HEK293 (cell line): ENCODE data around the gene NCAPD3.

Experiments used
- CTCF ChIA-PET: fragments of 350-600 bp; formaldehyde crosslinking; extraction: SDS; loops from one replicate; lab custom pipeline; 2021; ENCODE audit warnings: antibody characterized with exemption; lab: Yijun Ruan, JAX
- POLR2A ChIA-PET: fragments of 300-600 bp; formaldehyde crosslinking; extraction: SDS; loops from one replicate; lab custom pipeline; 2020; ENCODE audit warnings: antibody characterized with exemption, inconsistent platforms; lab: Yijun Ruan, JAX
- H3K27ac ChIP-seq: fragments of 200-500 bp; sonication (Bioruptor generic); 2 replicates; pipeline ENCODE4 v1.5.1; 2014; ENCODE audit warnings: low read depth, low read length, control low read depth, inconsistent platforms; ENCODE audit errors: extremely low read depth
- H3K36me3 ChIP-seq, 2 experiments: fragments of 200-500 bp in 1 of 2; sonication (Bioruptor generic) in 1 of 2; 1 replicate in 1 of 2; 2 replicates in 1 of 2; pipeline ENCODE4 v1.5.1; 2014 to 2017; ENCODE audit warnings: inconsistent platforms in 2 of 2, low read length in 2 of 2; ENCODE audit not compliant: control insufficient read depth in 2 of 2, insufficient read depth in 1 of 2
- H3K4me1 ChIP-seq: fragments of 200-500 bp; sonication (Bioruptor generic); 2 replicates; pipeline ENCODE4 v1.5.1; 2014; ENCODE audit warnings: mild to moderate bottlenecking, low read length, inconsistent platforms; ENCODE audit not compliant: control insufficient read depth, insufficient read depth
- H3K4me3 ChIP-seq: 2 replicates; pipeline ENCODE4 v1.5.1; 2011; ENCODE audit warnings: low read depth, mild to moderate bottlenecking, control low read depth, low read length, moderate library complexity
- H3K9me3 ChIP-seq: fragments of 200-500 bp; sonication (Bioruptor generic); 2 replicates; pipeline ENCODE4 v1.5.1; 2014; ENCODE audit warnings: low read depth, low read length, inconsistent platforms; ENCODE audit not compliant: control insufficient read depth, insufficient read depth
- EGR2 ChIP-seq: fragments of 450-650 bp; formaldehyde crosslinking; IDR thresholded peaks from 2 replicates; pipeline ENCODE4 v1.5.1; 2016; ENCODE audit warnings: low read depth, missing biosample characterization, missing genetic modification characterization
- MYNN ChIP-seq: fragments of 450-650 bp; formaldehyde crosslinking; IDR thresholded peaks from 2 replicates; pipeline ENCODE4 v1.5.1; 2016; ENCODE audit warnings: missing biosample characterization, missing genetic modification characterization, borderline replicate concordance
- OSR2 ChIP-seq: fragments of 450-650 bp; formaldehyde crosslinking; IDR thresholded peaks from 2 replicates; pipeline ENCODE4 v1.5.1; 2016; ENCODE audit warnings: missing biosample characterization, missing genetic modification characterization
- SCRT2 ChIP-seq: fragments of 450-650 bp; formaldehyde crosslinking; IDR thresholded peaks from 2 replicates; pipeline ENCODE4 v1.5.1; 2016; ENCODE audit warnings: missing biosample characterization, missing genetic modification characterization
- ZFP37 ChIP-seq: fragments of 450-650 bp; formaldehyde crosslinking; IDR thresholded peaks from 2 replicates; pipeline ENCODE4 v1.5.1; 2016; ENCODE audit warnings: missing biosample characterization, missing genetic modification characterization
- ZFP41 ChIP-seq: fragments of 450-650 bp; formaldehyde crosslinking; IDR thresholded peaks from 2 replicates; pipeline ENCODE4 v1.5.1; 2016; ENCODE audit warnings: missing biosample characterization, missing genetic modification characterization, borderline replicate concordance
- ZNF133 ChIP-seq: fragments of 450-650 bp; formaldehyde crosslinking; IDR thresholded peaks from 2 replicates; pipeline ENCODE4 v1.5.1; 2016; ENCODE audit warnings: missing biosample characterization, missing genetic modification characterization
- ZNF184 ChIP-seq: fragments of 450-650 bp; IDR thresholded peaks from 2 replicates; pipeline ENCODE4 v1.5.1; 2018; ENCODE audit warnings: missing biosample characterization, mild to moderate bottlenecking, missing genetic modification characterization
- ZNF19 ChIP-seq: fragments of 450-650 bp; formaldehyde crosslinking; IDR thresholded peaks from 2 replicates; pipeline ENCODE4; 2016; ENCODE audit warnings: missing biosample characterization, missing genetic modification characterization, low read depth
- ZNF24 ChIP-seq: fragments of 450-650 bp; formaldehyde crosslinking; IDR thresholded peaks from 2 replicates; pipeline ENCODE4 v1.5.1; 2016; ENCODE audit warnings: missing biosample characterization, missing genetic modification characterization
- ZNF248 ChIP-seq: fragments of 450-650 bp; formaldehyde crosslinking; IDR thresholded peaks from 2 replicates; pipeline ENCODE4 v1.5.1; 2017; ENCODE audit warnings: missing biosample characterization, missing genetic modification characterization
- ZNF354C ChIP-seq: fragments of 450-650 bp; formaldehyde crosslinking; IDR thresholded peaks from 2 replicates; pipeline ENCODE4 v1.5.1; 2016; ENCODE audit warnings: missing biosample characterization, missing genetic modification characterization, low read depth, borderline replicate concordance
- ZNF416 ChIP-seq: fragments of 450-650 bp; formaldehyde crosslinking; IDR thresholded peaks from 2 replicates; pipeline ENCODE4 v1.5.1; 2016; ENCODE audit warnings: missing biosample characterization, missing genetic modification characterization
- ZNF501 ChIP-seq: fragments of 450-650 bp; formaldehyde crosslinking; IDR thresholded peaks from 2 replicates; pipeline ENCODE4 v1.5.1; 2016; ENCODE audit warnings: missing biosample characterization, missing genetic modification characterization
- ZNF560 ChIP-seq: fragments of 450-650 bp; formaldehyde crosslinking; IDR thresholded peaks from 2 replicates; pipeline ENCODE4 v1.5.1; 2017; ENCODE audit warnings: missing biosample characterization, missing genetic modification characterization, borderline replicate concordance
- ZNF664 ChIP-seq: fragments of 450-650 bp; formaldehyde crosslinking; IDR thresholded peaks from 2 replicates; pipeline ENCODE4 v1.5.1; 2016; ENCODE audit warnings: missing biosample characterization, missing genetic modification characterization
- ZNF707 ChIP-seq: fragments of 450-650 bp; formaldehyde crosslinking; IDR thresholded peaks from 2 replicates; pipeline ENCODE4 v1.5.1; 2016; ENCODE audit warnings: missing biosample characterization, missing genetic modification characterization
- ZNF747 ChIP-seq: fragments of 450-650 bp; formaldehyde crosslinking; IDR thresholded peaks from 2 replicates; pipeline ENCODE4 v1.5.1; 2016; ENCODE audit warnings: missing biosample characterization, missing genetic modification characterization
- ZNF777 ChIP-seq: fragments of 450-650 bp; formaldehyde crosslinking; IDR thresholded peaks from 2 replicates; pipeline ENCODE4 v1.5.1; 2017; ENCODE audit warnings: missing biosample characterization, missing genetic modification characterization, borderline replicate concordance
- ZNF837 ChIP-seq: fragments of 450-650 bp; formaldehyde crosslinking; IDR thresholded peaks from 2 replicates; pipeline ENCODE4 v1.5.1; 2016; ENCODE audit warnings: missing biosample characterization, missing genetic modification characterization
- ZSCAN16 ChIP-seq: fragments of 450-650 bp; formaldehyde crosslinking; IDR thresholded peaks from 2 replicates; pipeline ENCODE4 v1.5.1; 2016; ENCODE audit warnings: missing biosample characterization, missing genetic modification characterization
- ZXDB ChIP-seq: fragments of 450-650 bp; formaldehyde crosslinking; IDR thresholded peaks from 2 replicates; pipeline ENCODE4 v1.5.1; 2016; ENCODE audit warnings: missing biosample characterization, missing genetic modification characterization
- TF ChIP-seq, protein P1 (sequence below): fragments of 450-650 bp; formaldehyde crosslinking; IDR thresholded peaks from 2 replicates; pipeline ENCODE4 v1.5.1; 2016; ENCODE audit warnings: missing biosample characterization, missing genetic modification characterization
- TF ChIP-seq, protein P2 (sequence below): fragments of 450-650 bp; formaldehyde crosslinking; IDR thresholded peaks from 2 replicates; pipeline ENCODE4 v1.5.1; 2016; ENCODE audit warnings: missing biosample characterization, missing genetic modification characterization
- TF ChIP-seq, protein P3 (sequence below): sonication (generic); formaldehyde crosslinking; IDR thresholded peaks from 2 replicates; pipeline ENCODE4 v1.8.1; 2022; ENCODE audit warnings: mild to moderate bottlenecking, moderate library complexity, missing genetic modification reagents
- TF ChIP-seq, protein P4 (sequence below): fragments of 450-650 bp; formaldehyde crosslinking; IDR thresholded peaks from 2 replicates; pipeline ENCODE4 v1.5.1; 2016; ENCODE audit warnings: missing biosample characterization, missing genetic modification characterization

NCAPD3 gene

DNA sequence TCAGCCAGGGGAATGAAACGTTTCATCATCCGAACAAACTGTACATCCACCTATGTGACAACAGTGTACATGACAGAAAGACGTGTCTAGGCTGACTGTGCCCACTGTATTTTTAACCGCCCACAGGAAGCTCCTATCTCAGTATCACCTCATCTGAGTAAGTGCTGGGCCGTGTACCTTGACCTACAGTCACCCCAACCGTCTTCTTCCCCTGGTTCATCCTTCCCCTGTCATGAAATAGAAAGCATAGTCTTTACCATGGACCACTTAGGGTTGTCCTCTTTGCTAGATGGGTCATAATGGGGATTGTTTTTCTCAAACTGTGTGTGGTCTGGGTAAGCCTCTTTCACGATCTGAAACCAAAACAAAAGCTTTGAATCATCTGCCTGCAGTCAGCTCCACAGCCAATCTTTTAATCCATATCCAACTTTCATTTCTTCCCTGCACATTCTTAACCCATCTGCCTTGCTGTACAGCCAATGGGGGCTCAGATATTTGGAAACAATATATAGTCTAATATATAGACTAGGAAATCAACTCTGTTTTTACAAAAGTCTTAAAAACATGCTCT is 25.2 kb upstream of the NCAPD3 start:
- CTCF ChIA-PET = interaction anchor here (0.7 to 1.5 kb wide), 3 partner anchors 13 to 26 kb away, joined by 3 to 7 read pairs (median 3); no protein-coding TSS in a partner anchor
- no peak overlapping the region for H3K4me3 ChIP-seq
- no peaks in the 10 kb centered on the region for H3K4me1 ChIP-seq
- no peak overlapping the region for H3K27ac ChIP-seq
- H3K36me3 ChIP-seq = peaks cover 0 to 71% of the 10 kb centered on the region in 2 experiments; a peak in 1 of 3 replicates
- POLR2A ChIA-PET = interaction anchor here (1.4 to 1.7 kb wide), 2 partner anchors 25 to 27 kb away, joined by 3 to 7 read pairs; partner anchors contain the start of genes GLB1L3, NCAPD3 and VPS26B
- TF ChIP-seq ZNF24 (tag by site-specific recombination) (no peak), ZNF501 (tag by site-specific recombination) (no peak), ZNF747 (tag by site-specific recombination) (no peak), ZNF664 (tag by site-specific recombination) (no peak), ZFP37 (tag by site-specific recombination) (no peak), SCRT2 (no peak), ZNF560 (no peak), ZNF19 (no peak), ZNF837 (tag by site-specific recombination) (no peak), ZFP41 (no peak), ZNF248 (no peak), ZXDB (tag by site-specific recombination) (no peak), MYNN (tag by site-specific recombination) (no peak)
- TF ChIP-seq, protein P1, sequence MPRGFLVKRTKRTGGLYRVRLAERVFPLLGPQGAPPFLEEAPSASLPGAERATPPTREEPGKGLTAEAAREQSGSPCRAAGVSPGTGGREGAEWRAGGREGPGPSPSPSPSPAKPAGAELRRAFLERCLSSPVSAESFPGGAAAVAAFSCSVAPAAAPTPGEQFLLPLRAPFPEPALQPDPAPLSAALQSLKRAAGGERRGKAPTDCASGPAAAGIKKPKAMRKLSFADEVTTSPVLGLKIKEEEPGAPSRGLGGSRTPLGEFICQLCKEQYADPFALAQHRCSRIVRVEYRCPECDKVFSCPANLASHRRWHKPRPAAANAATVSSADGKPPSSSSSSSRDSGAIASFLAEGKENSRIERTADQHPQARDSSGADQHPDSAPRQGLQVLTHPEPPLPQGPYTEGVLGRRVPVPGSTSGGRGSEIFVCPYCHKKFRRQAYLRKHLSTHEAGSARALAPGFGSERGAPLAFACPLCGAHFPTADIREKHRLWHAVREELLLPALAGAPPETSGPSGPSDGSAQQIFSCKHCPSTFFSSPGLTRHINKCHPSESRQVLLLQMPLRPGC = no peak
- TF ChIP-seq, protein P2, sequence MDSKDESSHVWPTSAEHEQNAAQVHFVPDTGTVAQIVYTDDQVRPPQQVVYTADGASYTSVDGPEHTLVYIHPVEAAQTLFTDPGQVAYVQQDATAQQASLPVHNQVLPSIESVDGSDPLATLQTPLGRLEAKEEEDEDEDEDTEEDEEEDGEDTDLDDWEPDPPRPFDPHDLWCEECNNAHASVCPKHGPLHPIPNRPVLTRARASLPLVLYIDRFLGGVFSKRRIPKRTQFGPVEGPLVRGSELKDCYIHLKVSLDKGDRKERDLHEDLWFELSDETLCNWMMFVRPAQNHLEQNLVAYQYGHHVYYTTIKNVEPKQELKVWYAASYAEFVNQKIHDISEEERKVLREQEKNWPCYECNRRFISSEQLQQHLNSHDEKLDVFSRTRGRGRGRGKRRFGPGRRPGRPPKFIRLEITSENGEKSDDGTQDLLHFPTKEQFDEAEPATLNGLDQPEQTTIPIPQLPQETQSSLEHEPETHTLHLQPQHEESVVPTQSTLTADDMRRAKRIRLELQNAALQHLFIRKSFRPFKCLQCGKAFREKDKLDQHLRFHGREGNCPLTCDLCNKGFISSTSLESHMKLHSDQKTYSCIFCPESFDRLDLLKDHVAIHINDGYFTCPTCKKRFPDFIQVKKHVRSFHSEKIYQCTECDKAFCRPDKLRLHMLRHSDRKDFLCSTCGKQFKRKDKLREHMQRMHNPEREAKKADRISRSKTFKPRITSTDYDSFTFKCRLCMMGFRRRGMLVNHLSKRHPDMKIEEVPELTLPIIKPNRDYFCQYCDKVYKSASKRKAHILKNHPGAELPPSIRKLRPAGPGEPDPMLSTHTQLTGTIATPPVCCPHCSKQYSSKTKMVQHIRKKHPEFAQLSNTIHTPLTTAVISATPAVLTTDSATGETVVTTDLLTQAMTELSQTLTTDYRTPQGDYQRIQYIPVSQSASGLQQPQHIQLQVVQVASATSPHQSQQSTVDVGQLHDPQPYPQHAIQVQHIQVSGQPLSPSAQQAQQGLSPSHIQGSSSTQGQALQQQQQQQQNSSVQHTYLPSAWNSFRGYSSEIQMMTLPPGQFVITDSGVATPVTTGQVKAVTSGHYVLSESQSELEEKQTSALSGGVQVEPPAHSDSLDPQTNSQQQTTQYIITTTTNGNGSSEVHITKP (tag by site-specific recombination) = no peak
- TF ChIP-seq, all 188 proteins: peak for 0
- no peaks in the 10 kb centered on the region for H3K9me3 ChIP-seq

DNA sequence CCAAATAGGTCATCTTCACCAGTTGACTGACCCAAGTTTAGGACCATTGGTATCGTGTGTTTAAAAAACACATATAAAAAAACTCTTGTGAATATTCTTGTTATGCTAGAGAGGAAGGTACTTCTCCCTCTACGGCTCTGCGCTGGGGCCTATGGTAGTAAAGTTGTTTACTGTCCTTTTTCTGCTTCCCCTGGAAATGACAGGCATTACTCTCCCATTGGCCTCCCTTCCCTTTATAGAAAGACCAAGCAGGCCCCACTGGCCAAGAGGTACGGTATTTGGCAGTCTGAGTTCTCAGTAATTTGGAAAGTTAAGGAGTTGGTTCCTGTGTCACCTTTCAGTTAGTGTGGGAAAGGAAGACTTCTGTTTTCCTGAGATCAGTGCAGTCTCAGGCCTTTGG is 22.9 kb upstream of the NCAPD3 start:
- ChIA-PET CTCF (no interaction called here), POLR2A (no interaction called here)
- Histone ChIP-seq H3K27ac (no peak overlapping the region), H3K9me3 (no peaks in the 10 kb centered on the region), H3K4me1 (no peaks in the 10 kb centered on the region), H3K36me3 (peaks cover 0 to 94% of the 10 kb centered on the region in 2 experiments; a peak in 1 of 3 replicates), H3K4me3 (no peak overlapping the region)
- TF ChIP-seq EGR2 (tag by site-specific recombination) (no peak), ZSCAN16 (tag by site-specific recombination) (no peak), ZNF133 (tag by site-specific recombination) (no peak), ZNF184 (tag by site-specific recombination) (no peak), ZNF707 (tag by site-specific recombination) (no peak), ZNF354C (tag by site-specific recombination) (no peak), OSR2 (tag by site-specific recombination) (no peak), ZNF416 (no peak), ZNF777 (tag by site-specific recombination) (no peak)
- TF ChIP-seq, protein P3, sequence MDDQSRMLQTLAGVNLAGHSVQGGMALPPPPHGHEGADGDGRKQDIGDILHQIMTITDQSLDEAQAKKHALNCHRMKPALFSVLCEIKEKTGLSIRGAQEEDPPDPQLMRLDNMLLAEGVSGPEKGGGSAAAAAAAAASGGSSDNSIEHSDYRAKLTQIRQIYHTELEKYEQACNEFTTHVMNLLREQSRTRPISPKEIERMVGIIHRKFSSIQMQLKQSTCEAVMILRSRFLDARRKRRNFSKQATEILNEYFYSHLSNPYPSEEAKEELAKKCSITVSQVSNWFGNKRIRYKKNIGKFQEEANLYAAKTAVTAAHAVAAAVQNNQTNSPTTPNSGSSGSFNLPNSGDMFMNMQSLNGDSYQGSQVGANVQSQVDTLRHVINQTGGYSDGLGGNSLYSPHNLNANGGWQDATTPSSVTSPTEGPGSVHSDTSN (CRISPR knock-in tag) = no peak
- TF ChIP-seq, protein P4, sequence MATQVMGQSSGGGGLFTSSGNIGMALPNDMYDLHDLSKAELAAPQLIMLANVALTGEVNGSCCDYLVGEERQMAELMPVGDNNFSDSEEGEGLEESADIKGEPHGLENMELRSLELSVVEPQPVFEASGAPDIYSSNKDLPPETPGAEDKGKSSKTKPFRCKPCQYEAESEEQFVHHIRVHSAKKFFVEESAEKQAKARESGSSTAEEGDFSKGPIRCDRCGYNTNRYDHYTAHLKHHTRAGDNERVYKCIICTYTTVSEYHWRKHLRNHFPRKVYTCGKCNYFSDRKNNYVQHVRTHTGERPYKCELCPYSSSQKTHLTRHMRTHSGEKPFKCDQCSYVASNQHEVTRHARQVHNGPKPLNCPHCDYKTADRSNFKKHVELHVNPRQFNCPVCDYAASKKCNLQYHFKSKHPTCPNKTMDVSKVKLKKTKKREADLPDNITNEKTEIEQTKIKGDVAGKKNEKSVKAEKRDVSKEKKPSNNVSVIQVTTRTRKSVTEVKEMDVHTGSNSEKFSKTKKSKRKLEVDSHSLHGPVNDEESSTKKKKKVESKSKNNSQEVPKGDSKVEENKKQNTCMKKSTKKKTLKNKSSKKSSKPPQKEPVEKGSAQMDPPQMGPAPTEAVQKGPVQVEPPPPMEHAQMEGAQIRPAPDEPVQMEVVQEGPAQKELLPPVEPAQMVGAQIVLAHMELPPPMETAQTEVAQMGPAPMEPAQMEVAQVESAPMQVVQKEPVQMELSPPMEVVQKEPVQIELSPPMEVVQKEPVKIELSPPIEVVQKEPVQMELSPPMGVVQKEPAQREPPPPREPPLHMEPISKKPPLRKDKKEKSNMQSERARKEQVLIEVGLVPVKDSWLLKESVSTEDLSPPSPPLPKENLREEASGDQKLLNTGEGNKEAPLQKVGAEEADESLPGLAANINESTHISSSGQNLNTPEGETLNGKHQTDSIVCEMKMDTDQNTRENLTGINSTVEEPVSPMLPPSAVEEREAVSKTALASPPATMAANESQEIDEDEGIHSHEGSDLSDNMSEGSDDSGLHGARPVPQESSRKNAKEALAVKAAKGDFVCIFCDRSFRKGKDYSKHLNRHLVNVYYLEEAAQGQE (tag by site-specific recombination) = no peak
